Esophagus squamous epithelium (tissue), 4 donors: ENCODE results near the gene IL1RAPL1.

Experiments
- POLR2A ChIP-seq, 4 donors: fragments of 450-650 bp; IDR thresholded peaks; one replicate each; pipeline ENCODE4 v1.6.1; 2017; ENCODE audit warnings: antibody characterized with exemption in 4 of 4, mild to moderate bottlenecking in 4 of 4, moderate library complexity in 3 of 4
- TF ChIP-seq, protein P1 (sequence below), 6 experiments: fragments of 450-650 bp in 4 of 6; fragments of 200-600 bp in 2 of 6; sonication (generic) in 2 of 6; IDR thresholded peaks; one replicate each; pipeline ENCODE4 v1.5.1; 2016 to 2019; ENCODE audit warnings: antibody characterized with exemption in 6 of 6, mild to moderate bottlenecking in 4 of 6, moderate library complexity in 4 of 6

GRCh38 chrX:28586286-28586685 is 960 bp upstream of the IL1RAPL1 start:
- no peak for TF ChIP-seq POLR2A (IDR thresholded peaks at IDR 0.05)
- TF ChIP-seq, protein P1, sequence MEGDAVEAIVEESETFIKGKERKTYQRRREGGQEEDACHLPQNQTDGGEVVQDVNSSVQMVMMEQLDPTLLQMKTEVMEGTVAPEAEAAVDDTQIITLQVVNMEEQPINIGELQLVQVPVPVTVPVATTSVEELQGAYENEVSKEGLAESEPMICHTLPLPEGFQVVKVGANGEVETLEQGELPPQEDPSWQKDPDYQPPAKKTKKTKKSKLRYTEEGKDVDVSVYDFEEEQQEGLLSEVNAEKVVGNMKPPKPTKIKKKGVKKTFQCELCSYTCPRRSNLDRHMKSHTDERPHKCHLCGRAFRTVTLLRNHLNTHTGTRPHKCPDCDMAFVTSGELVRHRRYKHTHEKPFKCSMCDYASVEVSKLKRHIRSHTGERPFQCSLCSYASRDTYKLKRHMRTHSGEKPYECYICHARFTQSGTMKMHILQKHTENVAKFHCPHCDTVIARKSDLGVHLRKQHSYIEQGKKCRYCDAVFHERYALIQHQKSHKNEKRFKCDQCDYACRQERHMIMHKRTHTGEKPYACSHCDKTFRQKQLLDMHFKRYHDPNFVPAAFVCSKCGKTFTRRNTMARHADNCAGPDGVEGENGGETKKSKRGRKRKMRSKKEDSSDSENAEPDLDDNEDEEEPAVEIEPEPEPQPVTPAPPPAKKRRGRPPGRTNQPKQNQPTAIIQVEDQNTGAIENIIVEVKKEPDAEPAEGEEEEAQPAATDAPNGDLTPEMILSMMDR (IDR thresholded peaks at IDR 0.05), result no peak
